Stomach (tissue), 9 donors: ENCODE results near the gene NEDD9. TPM values are rescaled to one million over a fixed set of nuclear protein-coding genes. Genes with fewer than 3 reads are reported as not detected.

Experiments
- DNase-seq, 2 donors: peaks; one replicate each; pipeline versions ENCODE4 v3.0.0 to v3.0.0-alpha.2; 2013 to 2019
- H3K27ac ChIP-seq, 5 donors: fragments of 200-600 bp in 4 of 5; sonication (generic) in 4 of 5; one replicate each; pipeline ENCODE4 v1.5.1; 2013 to 2019; ENCODE audit warnings: mild to moderate bottlenecking in 1 of 5, moderate library complexity in 1 of 5
- H3K27me3 ChIP-seq, 3 donors: fragments of 200-600 bp; sonication (generic); one replicate each; pipeline ENCODE4 v1.5.1; 2017 to 2019; ENCODE audit warnings: mixed run types in 1 of 3
- H3K36me3 ChIP-seq, 4 donors: fragments of 200-600 bp; sonication (generic); 1 replicate in 3 of 4; 2 replicates in 1 of 4; pipeline ENCODE4 v1.5.1; 2016 to 2019
- H3K4me1 ChIP-seq, 4 donors: fragments of 200-600 bp; sonication (generic); one replicate each; pipeline ENCODE4 v1.5.1; 2016 to 2019
- H3K4me3 ChIP-seq, 4 donors: fragments of 200-600 bp; sonication (generic) in 3 of 4; one replicate each; pipeline ENCODE4 v1.5.1; 2016 to 2019; ENCODE audit warnings: mild to moderate bottlenecking in 1 of 4
- H3K9me3 ChIP-seq, 4 donors: fragments of 200-600 bp; sonication (generic); one replicate each; pipeline ENCODE4 v1.5.1; 2016 to 2019
- EP300 ChIP-seq: sonication (generic); formaldehyde crosslinking; IDR thresholded peaks from one replicate; pipeline ENCODE4 v1.6.1; 2017; ENCODE audit warnings: antibody characterized with exemption
- POLR2A ChIP-seq, 4 donors: fragments of 450-650 bp; IDR thresholded peaks; one replicate each; pipeline ENCODE4 v1.6.1; 2016; ENCODE audit warnings: antibody characterized with exemption in 4 of 4, control low read depth in 2 of 4, mild to moderate bottlenecking in 1 of 4, moderate library complexity in 1 of 4
- POLR2AphosphoS5 ChIP-seq, 3 donors: sonication (generic); formaldehyde crosslinking; IDR thresholded peaks; one replicate each; pipeline ENCODE4 v1.6.1; 2016; ENCODE audit warnings: antibody characterized with exemption in 3 of 3
- WGBS, 5 donors: extraction: QIAGEN DNeasy Blood & Tissue Kit in 3 of 5; methylation state at CpG; one replicate each; pipeline versions ENCODE4 v1.1.5 to v1.1.7; 2013 to 2018; 5-methylcytosine and 5-hydroxymethylcytosine counted together
- intact Hi-C: fragments of 100-400 bp; cut with DNase I; formaldehyde crosslinking; loops from one replicate; pipeline ENCODE4 v1.15.1; 2023; ENCODE audit warnings: low total_unique reads
- polyA plus RNA-seq, 3 donors: library from polyadenylated mRNA; stranded (reverse); fragments of 200-250 nt; gene quantifications; one replicate each; pipeline ENCODE4 v1.2.3, GENCODE V29; 2013
- total RNA-seq, 5 donors: library from RNA; depleted of rRNA; stranded (reverse); fragments of >200 nt; gene quantifications; one replicate each; pipeline versions ENCODE4 v1.1.0 to v1.2.3, GENCODE V29; 2014 to 2016
- TF ChIP-seq, protein P1 (sequence below), 7 experiments: fragments of 450-650 bp in 4 of 7; fragments of 200-600 bp in 3 of 7; sonication (generic) in 3 of 7; IDR thresholded peaks; one replicate each; pipeline ENCODE4 v1.5.1; 2016 to 2019; ENCODE audit warnings: antibody characterized with exemption in 7 of 7, control low read depth in 2 of 7, mild to moderate bottlenecking in 1 of 7
- donor health status: healthy with polysubstance abuse.
- donor health status: Bipolar disorder and iron deficiency.
- donor health status: healthy.

The NEDD9 gene
- total and polyA plus RNA-seq, 8 donors = 4.2 to 97.9 (median 26.9) TPM

DNA sequence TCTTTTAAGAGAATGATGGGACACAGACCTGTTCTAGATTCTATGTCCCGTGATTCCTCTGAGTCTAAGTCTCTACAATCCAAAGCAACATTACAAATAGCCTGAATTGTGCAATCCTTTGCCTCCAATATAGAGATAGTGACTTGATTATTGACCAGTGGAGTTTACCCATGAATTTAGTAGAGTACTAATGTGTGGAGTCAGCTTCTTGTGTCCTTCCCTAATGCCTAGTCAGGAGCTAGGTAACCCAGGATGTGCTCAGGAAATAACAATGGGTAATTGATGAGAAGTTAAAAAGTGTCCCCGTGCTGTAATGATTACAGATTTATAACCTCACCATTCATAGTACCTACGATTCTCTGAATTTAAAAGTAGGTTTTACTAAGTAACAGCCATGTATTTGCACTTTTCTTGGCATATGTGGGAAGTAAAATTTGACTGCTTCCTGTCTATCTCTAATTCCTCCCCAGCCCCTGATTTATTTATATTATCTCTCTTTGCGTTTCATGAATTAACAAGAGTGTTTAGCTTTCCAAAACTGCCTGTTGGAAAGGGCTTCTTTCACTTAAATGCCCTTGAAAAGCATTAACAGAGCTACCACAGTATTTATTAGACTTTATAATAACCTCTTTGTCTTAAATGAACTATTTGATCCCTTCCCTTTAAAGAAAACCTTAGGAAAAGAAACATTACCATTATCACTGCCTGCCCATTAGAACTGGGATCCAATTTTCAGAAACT lies 30.5 kb downstream of the NEDD9 start:
- WGBS, 5 donors = 51 to 75% (median 56%) methylated on average over 4 of the region's 4 CpGs
- Histone ChIP-seq H3K9me3 (no peaks in the 10 kb centered on the region), H3K36me3 (peaks cover 6 to 61% (median 23%) of the 10 kb centered on the region in 4 donors), H3K4me3 (no peak overlapping the region), H3K4me1 (peaks cover 20 to 65% (median 30%) of the 10 kb centered on the region in 4 donors), H3K27me3 (no peaks in the 10 kb centered on the region), H3K27ac (peak overlapping the region in 3 of 5 donors; percentile 40 to 69 (median 57))
- no peak for DNase-seq
- TF ChIP-seq POLR2A (IDR thresholded peaks at IDR 0.05) (no peak), POLR2AphosphoS5 (IDR thresholded peaks at IDR 0.05) (no peak), EP300 (no peak)
- TF ChIP-seq, protein P1, sequence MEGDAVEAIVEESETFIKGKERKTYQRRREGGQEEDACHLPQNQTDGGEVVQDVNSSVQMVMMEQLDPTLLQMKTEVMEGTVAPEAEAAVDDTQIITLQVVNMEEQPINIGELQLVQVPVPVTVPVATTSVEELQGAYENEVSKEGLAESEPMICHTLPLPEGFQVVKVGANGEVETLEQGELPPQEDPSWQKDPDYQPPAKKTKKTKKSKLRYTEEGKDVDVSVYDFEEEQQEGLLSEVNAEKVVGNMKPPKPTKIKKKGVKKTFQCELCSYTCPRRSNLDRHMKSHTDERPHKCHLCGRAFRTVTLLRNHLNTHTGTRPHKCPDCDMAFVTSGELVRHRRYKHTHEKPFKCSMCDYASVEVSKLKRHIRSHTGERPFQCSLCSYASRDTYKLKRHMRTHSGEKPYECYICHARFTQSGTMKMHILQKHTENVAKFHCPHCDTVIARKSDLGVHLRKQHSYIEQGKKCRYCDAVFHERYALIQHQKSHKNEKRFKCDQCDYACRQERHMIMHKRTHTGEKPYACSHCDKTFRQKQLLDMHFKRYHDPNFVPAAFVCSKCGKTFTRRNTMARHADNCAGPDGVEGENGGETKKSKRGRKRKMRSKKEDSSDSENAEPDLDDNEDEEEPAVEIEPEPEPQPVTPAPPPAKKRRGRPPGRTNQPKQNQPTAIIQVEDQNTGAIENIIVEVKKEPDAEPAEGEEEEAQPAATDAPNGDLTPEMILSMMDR (IDR thresholded peaks at IDR 0.05) = no peak
- intact Hi-C loops = no loop called here

DNA sequence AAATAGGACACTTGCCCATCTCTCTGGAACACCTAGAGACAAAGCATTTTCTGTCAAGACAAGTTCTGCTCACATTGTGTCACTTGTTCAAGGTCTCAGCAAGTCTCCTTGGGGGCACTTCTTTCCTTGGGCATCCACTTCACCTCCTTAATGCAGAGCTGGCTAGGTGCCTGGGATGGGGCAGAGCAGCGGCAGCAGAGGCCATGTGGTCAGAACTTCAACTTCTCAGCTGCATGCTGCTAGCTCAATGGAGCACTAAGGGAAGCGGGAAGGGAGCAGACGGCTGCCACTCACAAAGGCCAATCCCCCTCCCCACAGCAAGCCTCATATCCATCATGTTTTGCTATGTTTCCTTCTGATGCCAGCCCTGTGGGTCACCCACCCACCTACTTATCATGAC lies 31.5 kb downstream of the NEDD9 start:
- intact Hi-C loops = no loop called here
- Histone ChIP-seq H3K9me3 (no peaks in the 10 kb centered on the region), H3K4me3 (no peak overlapping the region), H3K4me1 (peaks cover 15 to 57% (median 22%) of the 10 kb centered on the region in 4 donors), H3K36me3 (peaks cover 6 to 59% (median 23%) of the 10 kb centered on the region in 4 donors), H3K27me3 (no peaks in the 10 kb centered on the region), H3K27ac (peak overlapping the region in 2 of 5 donors; percentile 57 to 69)
- no peak for DNase-seq
- 66 to 67% (median 67%) methylated on average over 3 of the region's 3 CpGs for WGBS, 5 donors
- TF ChIP-seq EP300 (no peak), POLR2A (IDR thresholded peaks at IDR 0.05) (no peak), POLR2AphosphoS5 (IDR thresholded peaks at IDR 0.05) (no peak)
- TF ChIP-seq, protein P1 (IDR thresholded peaks at IDR 0.05) = no peak

DNA sequence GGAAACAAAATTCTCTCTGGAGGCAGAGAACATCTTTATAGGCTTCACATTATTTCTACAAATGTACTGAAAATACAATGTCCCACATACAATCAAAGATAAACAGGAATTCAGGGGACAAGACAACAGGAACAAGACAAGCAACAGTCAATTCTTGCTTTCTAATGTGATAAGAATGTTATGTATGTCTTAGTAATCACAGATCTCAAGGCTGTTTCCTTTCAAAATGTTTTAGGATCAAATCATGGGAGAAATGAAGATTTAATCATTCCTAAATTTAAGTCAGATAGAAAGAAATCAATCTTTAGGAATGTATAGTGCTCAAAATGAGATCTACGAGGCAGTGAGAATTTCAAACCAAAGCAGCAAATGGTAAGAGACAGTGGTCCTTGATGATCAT lies 32.1 kb downstream of the NEDD9 start:
- 89 to 98% (median 95%) methylated on average over 1 of the region's 1 CpG for WGBS, 5 donors
- H3K4me3 ChIP-seq = no peak overlapping the region
- intact Hi-C loops = no loop called here
- TF ChIP-seq, protein P1 (IDR thresholded peaks at IDR 0.05) = no peak
- no peak for TF ChIP-seq POLR2A (IDR thresholded peaks at IDR 0.05)
- TF ChIP-seq EP300 = no peak
- no peak for TF ChIP-seq POLR2AphosphoS5 (IDR thresholded peaks at IDR 0.05)
- no peaks in the 10 kb centered on the region for H3K27me3 ChIP-seq
- H3K4me1 ChIP-seq = peaks cover 13 to 56% (median 23%) of the 10 kb centered on the region in 4 donors
- H3K27ac ChIP-seq = no peak overlapping the region
- peaks cover 6 to 54% (median 21%) of the 10 kb centered on the region in 4 donors for H3K36me3 ChIP-seq
- no peak for DNase-seq
- H3K9me3 ChIP-seq = no peaks in the 10 kb centered on the region

DNA sequence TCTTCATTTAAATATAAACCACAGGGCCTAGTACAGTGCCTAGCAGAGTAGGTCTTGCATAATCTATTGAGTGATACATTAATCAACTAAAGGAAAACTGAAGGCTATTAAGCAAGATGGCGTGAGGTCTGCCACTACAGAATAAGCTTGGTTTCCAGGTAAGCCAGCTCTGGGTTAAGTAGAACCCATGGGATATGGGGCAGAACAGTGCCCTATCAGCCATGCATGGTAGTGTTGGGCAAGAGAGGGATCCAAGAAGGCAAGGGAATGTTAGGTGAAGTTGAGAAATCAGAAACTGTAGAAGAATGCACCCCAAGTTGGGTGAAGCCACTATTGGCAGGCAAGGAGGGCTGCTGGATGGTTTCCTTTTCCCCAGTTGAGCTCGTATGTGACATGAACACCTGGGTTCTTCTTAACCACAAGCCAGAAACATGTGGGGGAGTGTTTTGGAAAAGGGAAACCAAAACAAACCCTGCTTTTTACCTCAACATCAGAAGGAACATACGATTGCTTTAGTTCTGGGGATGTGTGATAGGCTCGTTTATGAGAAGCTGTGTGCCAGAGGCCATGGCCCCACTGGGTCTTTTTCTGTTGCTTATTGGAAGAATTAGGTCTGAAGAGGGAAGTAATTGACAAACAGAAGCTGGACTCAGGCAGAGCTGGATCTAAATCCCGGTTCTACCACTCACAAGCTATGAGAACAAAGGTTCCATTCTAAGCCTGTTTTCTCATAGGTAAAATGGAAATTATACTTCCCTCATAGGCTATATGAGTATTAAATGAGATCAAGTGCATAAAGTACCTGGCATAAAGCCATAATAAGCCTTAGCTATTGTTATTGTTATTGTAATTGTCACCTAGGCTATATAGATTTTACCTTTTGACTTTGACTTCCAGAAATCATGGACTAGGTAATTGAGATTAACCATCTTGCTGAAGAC lies 33.5 kb downstream of the NEDD9 start:
- peak overlapping the region in 4 of 5 donors; percentile 1 to 55 (median 16) for H3K27ac ChIP-seq
- peaks cover 6 to 43% (median 18%) of the 10 kb centered on the region in 4 donors for H3K36me3 ChIP-seq
- no peaks in the 10 kb centered on the region for H3K27me3 ChIP-seq
- no peak overlapping the region for H3K4me3 ChIP-seq
- no peak for TF ChIP-seq POLR2AphosphoS5 (IDR thresholded peaks at IDR 0.05)
- no peak for TF ChIP-seq POLR2A (IDR thresholded peaks at IDR 0.05)
- TF ChIP-seq, protein P1 (IDR thresholded peaks at IDR 0.05) = no peak
- no peak for TF ChIP-seq EP300
- 68 to 78% (median 75%) methylated on average over 5 of the region's 5 CpGs for WGBS, 5 donors
- H3K9me3 ChIP-seq = no peaks in the 10 kb centered on the region
- intact Hi-C loops = no loop called here
- H3K4me1 ChIP-seq = peaks cover 19 to 61% (median 28%) of the 10 kb centered on the region in 4 donors
- DNase-seq = no peak
